ENCODE measurements around the gene STRIP1.
"Not testable (repeated sequence)": the region's sequence is repeated elsewhere in the genome, so short reads cannot be mapped to it uniquely, and the experiment has no call there.

STRIP1 gene

GRCh38 chr1:110070671-110071242, 36.3 kb downstream of the STRIP1 start, which contains the start of gene ALX3:
Gene ALX3, minus strand, starts transcription at chr1:110070672. Its CDS starts 60 bp downstream, at chr1:110070612.
- DNase-seq (ENCODE audit: low read depth), result no peak

DNA sequence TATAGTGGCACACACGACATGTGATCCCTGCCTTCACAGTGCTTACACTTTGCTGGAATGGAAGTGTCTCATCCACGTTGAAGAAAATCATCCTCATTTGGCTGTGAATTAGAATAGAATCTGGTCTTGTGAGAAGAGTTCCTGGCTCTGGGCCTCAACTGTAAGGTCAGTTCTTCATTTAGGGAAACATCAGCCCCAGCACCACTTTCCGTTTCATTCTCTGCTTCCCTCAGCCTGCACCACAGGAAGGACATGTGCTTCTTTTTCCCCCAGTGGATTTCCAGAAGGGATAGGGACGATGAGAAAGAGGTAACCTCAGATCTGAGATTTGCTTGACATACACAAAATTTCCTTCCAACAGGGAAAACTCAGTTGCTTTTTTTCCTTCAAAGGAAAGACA, 39.7 kb downstream of the STRIP1 start:
- DNase-seq (ENCODE audit: low read depth), result no peak

- no peak for DNase-seq (ENCODE audit: low read depth)
These were observed 42.5 kb downstream of the STRIP1 start for GRCh38 chr1:110076789-110077500.

DNA sequence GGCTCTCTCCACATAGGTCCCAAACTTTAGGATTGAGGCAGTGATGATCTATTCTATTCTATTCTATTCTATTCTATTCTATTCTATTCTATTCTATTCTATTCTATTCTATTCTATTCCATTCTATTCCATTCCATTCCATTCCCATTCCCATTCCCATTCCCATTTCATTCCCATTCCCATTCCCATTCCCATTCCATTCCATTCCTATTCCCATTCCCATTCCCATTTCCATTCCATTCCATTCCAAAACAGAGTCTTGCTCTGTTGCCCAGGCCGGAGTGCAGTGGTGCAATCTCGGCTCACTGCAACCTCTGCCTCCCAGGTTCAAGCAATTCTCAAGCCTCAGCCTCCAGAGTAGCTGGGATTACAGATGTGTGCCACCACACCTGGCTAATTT, 45.6 kb downstream of the STRIP1 start:
- not testable (repeated sequence) for DNase-seq (ENCODE audit: low read depth)

DNA sequence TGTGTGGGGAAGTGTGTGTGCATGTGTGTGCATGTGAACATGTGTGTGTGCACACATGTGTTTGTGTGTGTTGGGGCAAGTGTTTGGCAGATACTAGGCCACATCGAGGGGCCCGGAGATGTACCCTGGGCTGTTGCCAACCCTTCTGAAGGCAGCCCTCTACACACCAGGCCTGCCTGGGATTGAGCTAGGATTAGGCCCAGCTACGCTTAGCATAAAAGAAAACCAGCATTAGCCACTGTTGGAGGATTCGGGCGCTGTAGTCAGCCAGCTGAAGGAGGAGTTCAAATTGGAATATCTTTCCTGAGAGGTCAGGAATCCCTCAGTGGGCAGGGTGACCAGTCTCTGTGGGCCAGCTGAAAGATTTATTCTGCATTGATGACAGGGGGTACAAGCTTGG, 46.6 kb downstream of the STRIP1 start:
- no peak for DNase-seq (ENCODE audit: low read depth)

GRCh38 chr1:110082477-110082876, 48.1 kb downstream of the STRIP1 start:
- DNase-seq (ENCODE audit: low read depth), result no peak

- DNase-seq (ENCODE audit: low read depth), result no peak
These were observed 48.8 kb downstream of the STRIP1 start for GRCh38 chr1:110083061-110083865.

DNA sequence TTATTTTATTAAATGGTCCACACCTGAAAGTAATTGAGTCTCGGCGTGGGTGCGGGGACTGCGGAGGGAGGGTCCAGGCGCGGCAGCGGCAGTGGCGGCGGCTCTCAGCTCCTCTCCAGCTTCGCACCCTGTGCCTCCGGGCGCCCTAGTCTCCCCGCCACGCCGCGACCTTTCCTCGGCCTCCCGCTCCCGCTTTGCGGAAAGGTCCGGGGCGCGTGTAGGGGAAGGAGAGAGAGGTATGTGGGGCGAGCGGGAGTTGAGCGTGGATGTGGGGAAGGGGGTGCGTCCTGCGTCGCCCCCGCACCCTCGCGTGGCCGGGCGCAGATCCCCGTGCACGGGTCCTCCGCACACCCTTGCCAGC, 49.4 kb downstream of the STRIP1 start:
- no peak for DNase-seq (ENCODE audit: low read depth)

- DNase-seq (ENCODE audit: low read depth), result no peak
These were observed 50.0 kb downstream of the STRIP1 start for GRCh38 chr1:110084227-110085078.

DNA sequence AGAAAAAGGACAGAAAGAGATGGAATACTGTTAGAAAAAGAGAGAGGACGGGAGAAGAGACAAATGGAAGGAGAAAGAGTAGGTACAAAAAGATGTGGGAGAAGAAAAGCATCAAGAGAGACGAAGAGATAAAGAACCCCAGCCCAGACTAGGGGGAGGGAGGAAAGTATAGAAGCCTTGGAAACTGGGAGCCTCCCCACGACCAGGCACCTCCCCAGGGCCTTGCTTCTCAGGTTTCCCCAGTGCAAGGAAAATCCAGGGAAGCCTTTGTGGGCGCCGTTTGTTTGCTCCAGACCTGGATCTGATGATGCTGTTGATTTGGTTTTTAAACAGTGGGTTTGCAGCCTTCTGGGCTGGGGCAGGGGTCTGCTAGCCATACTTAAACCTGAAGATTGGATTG, 51.2 kb downstream of the STRIP1 start:
- DNase-seq (ENCODE audit: low read depth), result no peak

- DNase-seq (ENCODE audit: low read depth), result no peak
These were observed 52.5 kb downstream of the STRIP1 start for GRCh38 chr1:110086961-110087360.

GRCh38 chr1:110087812-110088738, 53.7 kb downstream of the STRIP1 start:
- DNase-seq (ENCODE audit: low read depth), result no peak

DNA sequence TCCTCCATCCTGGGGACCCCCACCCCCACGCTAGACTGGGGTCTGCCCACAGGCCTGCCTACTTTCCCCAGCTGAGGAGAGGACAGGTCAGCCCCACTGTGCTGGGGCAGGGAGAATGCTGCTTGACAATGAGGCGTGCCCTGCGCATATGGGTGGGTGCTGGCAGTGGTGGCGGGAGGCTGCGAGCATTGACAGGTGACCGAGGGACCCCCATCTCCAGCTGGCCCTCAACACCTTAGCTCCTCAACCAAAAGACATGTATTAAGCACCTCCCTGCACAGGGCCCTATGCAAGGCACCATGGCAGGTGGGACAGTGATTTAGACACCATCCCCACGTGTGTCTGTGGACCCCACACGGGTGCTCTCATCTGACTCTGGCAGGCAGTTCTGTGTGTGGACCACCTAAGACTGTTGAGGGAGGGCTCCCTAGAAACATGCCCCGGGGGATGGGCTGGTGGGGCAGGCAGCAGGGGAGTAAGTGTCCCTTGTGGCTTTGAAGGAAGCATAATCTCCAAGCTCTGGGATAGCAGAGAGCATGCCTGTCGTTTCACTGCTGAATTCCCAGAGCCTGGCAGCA, 54.4 kb downstream of the STRIP1 start:
- no peak for DNase-seq (ENCODE audit: low read depth)

DNA sequence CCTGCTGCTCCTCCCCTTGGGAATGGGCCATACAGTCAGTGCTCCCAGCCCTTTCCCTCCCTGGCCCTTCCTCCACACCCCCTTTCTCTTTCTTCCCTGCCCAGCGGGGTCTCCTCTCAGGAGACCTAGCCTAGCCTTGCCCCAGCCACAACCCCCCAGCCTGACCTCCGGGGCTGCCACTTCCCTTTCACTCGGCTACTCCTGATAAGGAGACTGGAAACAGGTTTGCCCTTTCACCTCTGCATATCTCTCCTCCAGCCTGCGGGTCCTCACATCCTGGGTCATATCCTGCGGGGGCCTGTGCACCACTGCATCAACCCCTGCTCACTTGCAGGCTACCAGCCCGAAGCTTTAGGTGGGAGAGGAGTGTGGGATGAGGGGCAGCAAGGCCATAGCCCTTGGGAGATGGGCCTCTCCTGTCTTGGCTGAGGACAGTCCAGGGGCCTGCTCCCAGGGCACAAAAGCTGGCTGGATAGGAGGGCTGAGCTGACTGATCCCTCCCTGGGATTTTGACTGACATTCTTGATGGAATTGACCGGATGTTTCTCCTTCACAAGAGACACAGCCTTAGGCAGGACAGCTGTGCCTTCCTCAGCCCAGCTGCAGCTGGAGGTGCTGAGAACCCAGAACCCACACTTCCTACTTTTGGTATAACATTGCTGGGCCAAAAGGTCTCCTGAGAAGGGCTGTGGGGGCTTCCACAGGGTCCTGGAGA, 55.3 kb downstream of the STRIP1 start:
- no peak for DNase-seq (ENCODE audit: low read depth)

DNA sequence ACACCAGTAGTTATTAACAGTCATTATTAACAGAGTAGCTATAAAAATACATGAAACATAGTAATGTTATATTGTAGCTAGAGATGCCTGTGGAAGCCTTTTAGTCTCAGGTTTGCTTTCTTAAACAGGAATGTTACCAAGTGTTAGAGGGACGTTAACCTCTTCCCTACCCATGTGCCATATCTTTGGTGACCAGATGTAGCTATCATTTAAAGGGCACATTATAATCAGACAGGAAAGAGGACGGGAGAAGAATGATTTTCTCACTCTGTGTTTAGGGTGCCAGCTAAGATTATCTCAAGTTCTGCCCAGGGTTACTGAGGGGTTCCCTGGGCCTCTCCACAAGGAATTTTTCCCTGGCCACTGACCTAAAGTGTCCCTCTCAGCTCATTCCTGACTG, 57.0 kb downstream of the STRIP1 start:
- no peak for DNase-seq (ENCODE audit: low read depth)

DNA sequence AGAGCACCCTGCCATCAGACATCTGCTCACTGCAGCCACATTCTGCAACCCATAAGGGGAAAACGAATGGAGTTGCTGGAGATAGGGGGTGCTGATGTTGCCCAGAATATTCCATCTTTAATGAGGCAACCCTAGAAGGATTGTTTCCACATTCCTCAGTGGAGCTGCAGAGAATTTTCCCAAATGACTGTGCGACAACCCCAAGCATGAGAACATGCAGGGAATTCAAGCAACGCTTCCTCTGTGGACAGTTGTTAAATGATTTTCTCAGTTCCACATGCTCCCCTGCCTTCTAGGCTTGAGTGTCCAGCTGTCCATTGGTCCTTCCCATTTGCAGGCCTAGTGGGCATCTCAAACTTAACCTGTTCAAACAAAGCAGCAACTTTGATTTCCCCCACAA, 57.4 kb downstream of the STRIP1 start:
- DNase-seq (ENCODE audit: low read depth), result no peak

- DNase-seq (ENCODE audit: low read depth), result no peak
These were observed 58.6 kb downstream of the STRIP1 start for GRCh38 chr1:110092991-110093390.

DNA sequence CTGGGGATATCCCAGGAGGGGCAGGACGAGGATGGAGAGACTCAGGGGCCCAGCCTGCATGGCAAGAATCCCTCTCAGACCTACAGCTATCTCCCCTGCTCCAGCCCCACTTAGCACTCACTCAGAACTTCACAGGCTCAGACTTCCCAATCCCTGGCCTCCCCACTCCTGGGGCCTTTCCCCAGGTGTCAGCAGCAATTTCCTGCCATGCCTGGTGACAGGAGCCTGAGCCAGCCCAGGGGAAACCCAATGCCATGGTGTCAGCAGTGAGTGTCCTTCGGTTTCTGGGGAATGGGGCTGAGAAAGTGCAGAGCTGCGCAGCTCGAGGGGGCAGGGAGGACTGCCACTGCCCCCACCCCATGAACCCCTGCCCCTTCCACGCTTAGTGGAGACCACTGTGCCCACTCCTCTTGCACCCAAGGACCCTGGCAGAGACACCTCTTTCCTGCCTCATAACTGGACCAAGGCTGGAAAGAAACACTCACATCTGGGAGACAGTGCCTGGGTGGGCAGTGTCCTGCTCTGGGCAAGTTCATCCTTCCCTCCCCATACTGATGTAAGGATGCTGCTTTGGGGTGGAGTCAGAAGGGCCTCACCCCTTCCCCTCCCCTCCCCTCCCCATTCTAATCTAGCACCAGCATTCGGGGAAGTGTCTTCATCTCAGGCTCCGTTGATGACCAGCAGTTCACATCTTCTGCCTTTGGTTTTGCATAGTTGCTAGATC, 60.7 kb downstream of the STRIP1 start:
- no peak for DNase-seq (ENCODE audit: low read depth)

DNA sequence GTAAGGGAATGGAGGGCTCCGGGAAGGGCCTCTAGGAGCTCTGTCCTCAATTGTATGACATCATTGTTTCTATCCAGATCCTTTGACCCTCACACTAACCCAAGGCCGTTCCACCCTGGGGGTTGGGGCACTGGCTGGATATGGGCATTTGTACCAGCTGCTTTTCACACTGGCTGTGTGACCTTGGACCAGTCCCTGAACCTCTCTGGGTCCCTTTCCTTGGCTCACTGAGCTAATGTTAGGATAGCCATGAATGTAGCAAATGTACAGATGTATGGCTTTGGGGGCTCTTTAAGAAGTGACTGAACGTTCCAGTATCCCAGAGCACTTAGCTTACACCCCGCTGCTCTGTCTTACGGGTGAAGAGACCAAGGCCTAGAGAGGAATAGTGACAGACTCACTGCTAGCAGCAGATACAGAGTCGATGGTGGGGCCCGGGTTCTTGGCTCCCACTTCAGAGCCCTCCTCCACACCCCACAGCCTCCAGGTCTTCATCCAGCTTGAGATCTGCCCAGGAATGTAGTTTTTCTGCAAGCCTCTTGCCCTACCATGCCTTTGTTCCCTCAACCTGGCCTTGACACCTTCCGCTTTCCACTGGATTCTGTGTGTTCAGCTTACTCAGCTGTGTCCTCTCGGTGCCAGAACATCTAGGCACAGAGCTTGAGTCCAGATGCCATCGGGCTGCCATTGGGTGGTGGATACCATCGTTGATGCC, 63.2 kb downstream of the STRIP1 start:
- no peak for DNase-seq (ENCODE audit: low read depth)
